ENCODE data around the gene SEPTIN2. TPM values are rescaled to one million over a fixed set of nuclear protein-coding genes. Genes with fewer than 3 reads are reported as not detected.

Gene SEPTIN2
- total and polyA plus RNA-seq, 5 experiments from 2014 or later: 143 to 309 (median 182) TPM

GRCh38 chr2:241399941-241400922 is 84.5 kb downstream of the SEPTIN2 start:
- POLR2A ChIA-PET: no interaction called here
- no peak for DNase-seq
- Mint-ChIP-seq H3K4me3 (no peak overlapping the region), H3K27ac (peak overlapping the region in 1 of 10 donors; percentile 10), H3K36me3 (peaks cover 0 to 9% (median 5%) of the 10 kb centered on the region in 3 donors), H3K9me3 (no peaks in the 10 kb centered on the region), H3K27me3 (no peaks in the 10 kb centered on the region), H3K4me1 (peaks cover 0 to 2% (median 0%) of the 10 kb centered on the region in 4 donors)
- no peak for ATAC-seq

Other genes starting within 250 kb of the SEPTIN2 start
- gene MTERF4, start 213.6 kb upstream of the SEPTIN2 start, total RNA-seq: 100 to 1,000 TPM; 265 to 270 TPM
- gene MTERF4, start 213.6 kb upstream of the SEPTIN2 start, polyA plus RNA-seq: 10 to 100 TPM; 46.4 to 82.1 (median 57.8) TPM
- gene PASK, start 166.5 kb upstream of the SEPTIN2 start, total RNA-seq: 100 to 1,000 TPM; 550 to 574 TPM
- 10 to 100 TPM; 68.3 to 78.7 (median 69.9) TPM for gene PASK, start 166.5 kb upstream of the SEPTIN2 start, polyA plus RNA-seq
- gene PPP1R7, start 165.5 kb upstream of the SEPTIN2 start, total RNA-seq: 10 to 100 TPM; 60.4 to 65.4 TPM
- 100 to 1,000 TPM; 109 to 115 (median 112) TPM for gene PPP1R7, start 165.5 kb upstream of the SEPTIN2 start, polyA plus RNA-seq
- gene ANO7, start 127.2 kb upstream of the SEPTIN2 start, total RNA-seq: under 1 TPM; 0.57 to 0.77 TPM
- gene ANO7, start 127.2 kb upstream of the SEPTIN2 start, polyA plus RNA-seq: under 1 TPM in 1 of 3 donors, not detected in 2; 0.16 TPM
- gene HDLBP, start 253 bp upstream of the SEPTIN2 start, total RNA-seq: 100 to 1,000 TPM; 133 to 148 TPM
- 10 to 100 TPM; 32.2 to 71.1 (median 45.7) TPM for gene HDLBP, start 253 bp upstream of the SEPTIN2 start, polyA plus RNA-seq
- 10 to 100 TPM; 20.1 to 22.9 TPM for gene FARP2, start 40.4 kb downstream of the SEPTIN2 start, total RNA-seq
- gene FARP2, start 40.4 kb downstream of the SEPTIN2 start, polyA plus RNA-seq: 1 to 10 TPM; 3.4 to 5.8 (median 4.0) TPM
- 100 to 1,000 TPM; 148 to 150 TPM for gene STK25, start 192.7 kb downstream of the SEPTIN2 start, total RNA-seq
- gene STK25, start 192.7 kb downstream of the SEPTIN2 start, polyA plus RNA-seq: 10 to 100 TPM; 69.9 to 81.1 (median 70.1) TPM
- gene BOK, start 242.8 kb downstream of the SEPTIN2 start, total RNA-seq: not detected
- gene BOK, start 242.8 kb downstream of the SEPTIN2 start, polyA plus RNA-seq: under 1 TPM in 1 of 3 donors, not detected in 2; 0.53 TPM